DMS153 (cell line): ENCODE results near the gene ZNF8.
"Not testable (repeated sequence)": the region's sequence is repeated elsewhere in the genome, so short reads cannot be mapped to it uniquely, and the experiment has no call there.

Experiments used
- DNase-seq: peaks from one replicate; lab custom pipeline; 2025; lab: John Stamatoyannopoulos, UW

ZNF8 gene

DNA sequence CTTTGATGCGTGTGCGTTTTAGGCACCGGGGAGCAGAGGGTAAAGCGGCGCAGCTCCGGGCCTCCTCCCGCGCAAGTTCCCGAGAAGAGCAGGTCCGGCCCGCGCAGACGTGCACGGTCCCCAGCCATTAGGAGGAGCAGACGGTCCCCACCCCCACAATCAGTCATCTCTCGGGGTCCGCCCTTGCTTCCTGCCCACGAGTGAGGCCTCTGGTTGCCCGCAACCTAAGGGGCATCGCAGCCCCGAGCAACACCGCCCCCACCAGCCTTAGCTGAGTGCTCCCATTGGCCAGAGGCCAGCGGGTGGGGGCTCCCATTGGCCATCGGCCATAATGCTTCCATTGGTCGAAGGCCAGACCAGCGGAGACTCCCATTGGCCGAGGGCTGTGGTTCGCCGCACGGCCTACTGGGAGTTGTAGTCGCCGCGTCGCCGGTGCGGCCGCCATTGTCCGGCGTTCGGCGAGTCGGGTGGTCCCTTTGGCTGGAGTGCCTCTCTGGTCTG lies at the start of gene ZNF8:
TSS of gene ZNF8 (plus strand) at position 415 of the 501 bp plus-strand sequence. CDS start 127 bp downstream, outside the sequence.
- peak; percentile 96 for DNase-seq

DNA sequence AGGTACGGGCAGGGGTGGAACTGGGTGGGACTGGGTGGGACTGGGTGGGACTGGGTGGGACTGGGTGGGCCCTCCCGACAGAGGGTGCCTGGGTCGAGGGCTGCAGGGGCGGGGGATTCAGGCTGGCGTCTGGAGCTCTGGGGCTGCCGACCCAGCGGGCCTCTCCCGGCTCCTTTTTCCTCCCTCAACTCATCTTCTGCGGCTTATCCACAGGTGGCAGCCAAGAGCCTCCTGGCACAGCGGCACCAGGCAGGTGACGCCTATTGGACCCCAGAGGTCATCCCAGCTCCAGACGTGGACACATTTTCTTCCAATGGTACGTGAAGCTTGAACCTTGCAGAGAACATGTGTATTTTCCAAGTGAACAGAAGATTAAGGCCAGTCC lies 49.5 kb upstream of the ZNF8 start:
- DNase-seq = no peak

DNA sequence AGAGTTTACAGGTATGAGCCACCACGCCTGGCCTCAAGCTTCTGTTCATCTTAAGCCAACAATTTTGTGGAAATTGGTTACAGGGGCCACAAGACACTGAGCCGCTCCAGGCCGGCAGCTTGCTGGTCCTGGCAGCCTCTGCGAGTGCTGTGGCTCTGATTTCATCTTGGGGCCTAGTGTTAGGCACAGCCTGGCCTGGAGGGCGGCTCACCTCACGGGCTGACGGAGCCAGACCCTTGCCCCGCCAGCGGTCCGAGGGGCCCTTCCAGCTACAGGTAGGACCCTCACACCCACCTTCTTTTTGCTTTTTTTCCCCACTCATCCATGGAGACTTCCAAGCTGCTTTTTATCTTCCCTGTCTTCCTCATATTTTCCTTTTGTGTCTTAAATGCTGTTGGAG lies 41.4 kb upstream of the ZNF8 start:
- DNase-seq = no peak

DNA sequence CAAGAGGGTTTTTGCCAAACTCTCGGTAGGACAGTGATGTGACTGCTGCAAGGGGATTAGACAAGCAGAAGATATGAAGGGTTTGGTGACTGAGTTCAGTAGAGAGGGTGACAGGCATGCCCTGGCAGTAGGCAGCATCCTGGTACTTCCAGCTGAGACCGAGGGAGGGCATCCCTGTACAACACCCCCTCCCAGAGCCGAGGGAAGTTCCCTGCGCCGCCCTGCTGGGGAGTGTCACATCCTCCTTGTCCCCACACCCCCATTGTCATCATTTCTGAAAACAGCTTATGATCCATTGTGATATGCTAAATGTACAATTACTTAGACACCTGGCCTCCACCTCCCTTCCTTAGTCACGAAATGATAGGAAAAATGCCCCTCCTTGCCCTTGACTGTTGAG lies 35.4 kb upstream of the ZNF8 start:
- DNase-seq = no peak

DNA sequence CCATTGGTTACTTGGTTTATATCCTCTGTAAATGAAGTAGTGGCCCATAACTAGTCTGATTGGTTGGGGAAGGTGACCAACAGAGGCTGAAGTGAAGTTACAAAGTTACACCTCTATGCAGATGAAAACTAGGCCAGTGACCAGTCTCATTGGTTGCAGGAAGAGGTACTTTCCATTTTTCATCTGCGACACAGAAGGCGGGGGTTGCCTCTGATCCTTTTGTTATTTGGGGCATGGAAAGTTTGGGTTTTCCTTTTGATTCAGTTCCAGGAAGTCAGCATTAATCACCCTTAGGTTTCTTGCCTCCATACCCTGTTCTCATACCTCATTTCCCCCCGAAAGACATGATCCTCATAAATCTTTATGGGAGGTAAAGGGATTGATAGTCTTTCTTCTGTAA lies 29.9 kb upstream of the ZNF8 start:
- DNase-seq = no peak

DNA sequence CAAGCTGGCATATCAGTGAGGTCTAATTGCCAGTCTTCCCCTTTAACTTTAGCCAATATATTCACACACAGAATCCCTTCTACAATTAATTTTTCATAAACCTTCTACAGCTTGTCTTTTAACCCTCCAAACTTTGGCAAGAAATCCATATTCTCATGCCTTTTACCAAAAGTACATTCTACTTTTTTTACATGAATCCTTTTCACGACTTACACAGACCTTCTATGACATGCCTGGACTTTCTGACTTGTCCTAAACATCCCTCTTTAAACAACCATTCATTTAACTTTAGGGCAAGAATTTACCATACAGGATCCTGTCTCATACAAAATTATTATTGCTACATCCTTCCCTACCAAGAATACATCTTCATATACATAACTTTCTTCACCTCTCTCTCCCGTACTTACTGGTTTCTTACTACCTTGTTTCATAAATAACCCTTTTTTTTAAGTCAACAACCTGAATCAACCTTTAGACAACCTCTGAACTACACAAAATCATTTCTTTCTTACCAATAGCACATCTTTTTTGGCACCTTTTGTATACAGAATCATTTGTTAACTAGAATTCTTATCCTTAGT lies 26.6 kb upstream of the ZNF8 start:
- DNase-seq = no peak

DNA sequence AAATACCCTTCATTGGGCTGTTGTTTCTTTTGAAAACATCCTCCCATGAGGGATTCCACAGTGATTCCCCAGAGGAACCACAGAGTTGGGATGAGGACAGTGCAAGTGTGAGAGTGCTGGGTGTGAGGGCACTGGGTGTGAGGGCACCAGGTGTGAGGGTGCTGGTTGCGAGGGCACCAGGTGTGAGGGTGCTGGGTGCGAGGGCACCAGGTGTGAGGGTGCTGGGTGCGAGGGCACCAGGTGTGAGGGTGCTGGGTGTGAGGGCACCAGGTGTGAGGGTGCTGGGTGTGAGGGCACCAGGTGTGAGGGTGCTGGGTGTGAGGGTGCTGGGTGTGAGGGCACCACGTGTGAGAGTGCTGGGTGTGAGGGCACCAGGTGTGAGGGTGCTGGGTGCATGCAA lies 20.5 kb upstream of the ZNF8 start:
- not testable (repeated sequence) for DNase-seq

DNA sequence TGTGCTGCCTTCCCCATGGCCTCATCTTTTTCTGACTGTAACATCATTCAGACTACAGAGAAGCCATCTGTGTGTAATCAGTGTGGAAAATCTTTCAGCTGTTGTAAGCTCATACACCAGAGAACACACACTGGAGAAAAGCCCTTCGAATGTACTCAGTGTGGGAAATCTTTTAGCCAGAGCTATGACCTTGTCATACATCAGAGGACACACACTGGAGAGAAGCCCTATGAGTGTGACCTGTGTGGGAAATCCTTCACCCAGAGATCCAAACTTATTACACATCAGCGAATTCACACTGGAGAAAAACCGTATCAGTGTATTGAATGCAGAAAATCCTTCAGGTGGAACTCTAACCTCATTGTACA lies 17.2 kb upstream of the ZNF8 start:
- no peak for DNase-seq

DNA sequence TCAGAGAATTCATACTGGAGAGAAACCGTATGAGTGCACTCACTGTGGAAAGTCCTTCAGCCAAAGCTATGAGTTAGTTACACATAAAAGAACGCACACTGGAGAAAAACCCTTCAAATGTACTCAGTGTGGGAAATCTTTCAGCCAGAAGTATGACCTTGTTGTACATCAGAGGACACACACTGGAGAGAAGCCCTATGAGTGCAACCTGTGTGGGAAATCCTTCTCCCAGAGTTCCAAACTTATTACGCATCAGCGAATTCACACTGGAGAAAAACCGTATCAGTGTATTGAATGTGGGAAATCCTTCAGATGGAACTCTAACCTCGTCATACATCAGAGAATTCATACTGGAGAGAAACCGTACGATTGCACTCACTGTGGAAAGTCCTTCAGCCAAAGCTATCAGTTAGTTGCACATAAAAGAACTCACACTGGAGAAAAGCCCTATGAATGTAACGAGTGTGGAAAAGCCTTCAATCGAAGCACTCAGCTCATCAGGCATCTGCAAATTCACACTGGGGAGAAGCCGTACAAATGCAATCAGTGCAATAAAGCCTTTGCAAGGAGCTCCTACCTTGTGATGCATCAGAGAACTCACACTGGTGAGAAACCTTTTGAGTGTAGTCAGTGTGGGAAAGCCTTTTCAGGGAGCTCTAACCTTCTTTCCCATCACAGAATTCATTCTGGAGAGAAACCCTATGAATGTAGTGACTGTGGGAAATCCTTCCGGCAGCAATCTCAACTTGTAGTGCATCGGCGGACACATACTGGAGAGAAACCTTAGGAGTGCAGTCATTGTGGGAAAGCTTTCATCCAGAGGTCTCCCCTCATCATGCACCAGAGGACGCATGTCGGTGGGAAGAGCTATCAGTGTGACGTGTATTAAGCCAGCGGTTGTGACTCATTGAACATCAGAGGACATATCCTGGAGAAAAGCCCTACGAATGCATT lies 16.5 kb upstream of the ZNF8 start:
- no peak for DNase-seq

DNA sequence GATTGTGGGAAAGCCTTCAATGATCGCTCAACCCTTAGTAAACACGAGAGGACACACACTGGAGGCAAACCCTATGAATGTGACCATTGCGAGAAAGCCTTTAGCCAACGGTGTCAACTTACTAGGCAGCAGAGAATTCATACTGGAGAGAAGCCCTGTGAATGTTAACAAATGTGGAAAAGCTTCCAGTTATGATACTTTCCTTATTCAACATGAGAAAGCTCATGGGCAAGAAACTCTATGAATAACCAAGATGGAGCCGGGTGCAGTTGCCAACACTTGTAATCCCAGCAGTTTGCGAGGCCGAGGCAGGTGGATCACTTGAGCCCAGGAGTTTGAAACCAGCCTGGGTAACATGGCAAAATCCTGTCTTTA lies 15.8 kb upstream of the ZNF8 start:
- no peak for DNase-seq

DNA sequence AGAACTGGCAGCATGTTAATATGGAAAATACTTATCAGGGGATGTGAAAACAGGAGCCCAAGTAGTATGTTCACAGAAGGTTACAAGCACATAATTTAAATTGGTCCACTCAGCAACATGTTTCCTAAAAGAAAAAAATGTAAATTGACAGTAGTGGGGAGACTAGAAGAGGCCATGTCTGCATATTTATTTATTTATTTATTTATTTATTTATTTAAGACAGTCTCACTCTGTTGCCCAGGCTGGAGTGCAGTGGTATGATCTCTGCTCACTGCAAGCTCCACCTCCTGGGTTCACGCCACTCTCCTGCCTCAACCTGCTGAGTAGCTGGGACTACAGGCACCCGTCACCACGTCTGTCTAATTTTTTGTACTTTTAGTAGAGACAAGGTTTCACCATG lies 13.7 kb upstream of the ZNF8 start:
- no peak for DNase-seq

DNA sequence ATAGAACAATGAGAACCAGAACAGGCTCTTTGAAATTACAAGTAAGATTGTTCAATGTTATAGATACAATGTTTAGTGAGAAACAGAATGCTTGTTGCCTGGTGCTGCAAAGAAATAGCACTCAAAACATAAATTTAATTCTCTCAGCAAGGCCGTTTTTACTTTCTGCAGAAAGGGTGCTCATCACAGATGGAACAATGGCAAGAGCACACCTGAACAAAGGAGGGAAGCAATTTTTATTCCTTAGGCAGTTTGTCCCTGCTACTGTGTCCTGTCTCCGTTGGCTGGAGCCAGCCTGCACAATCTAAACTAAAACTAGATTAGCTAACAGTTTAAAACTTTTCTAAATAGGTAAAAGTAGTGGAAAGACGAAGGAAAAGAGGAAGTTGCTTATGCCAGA lies 10.4 kb upstream of the ZNF8 start:
- DNase-seq = no peak

DNA sequence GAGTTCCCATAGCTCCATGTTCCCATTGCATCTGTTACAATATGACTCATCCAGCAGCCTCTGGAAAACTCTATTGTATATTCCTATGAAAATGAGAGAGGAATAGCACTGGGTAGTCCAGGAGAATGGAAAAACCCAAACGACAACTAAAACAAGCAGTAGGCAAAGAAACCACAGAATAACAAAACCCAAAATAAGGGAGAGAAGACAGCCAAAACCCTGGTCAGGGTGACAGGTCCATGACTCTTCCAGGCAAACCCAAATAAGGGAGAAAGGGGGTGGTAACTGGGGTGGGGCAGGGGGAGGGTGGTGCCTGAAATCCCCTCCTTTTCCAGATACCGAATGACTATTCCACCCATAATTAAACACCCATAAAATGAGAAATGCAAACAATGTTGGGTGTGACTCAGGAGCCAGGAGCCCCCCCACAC lies 4.0 kb upstream of the ZNF8 start:
- DNase-seq = no peak

DNA sequence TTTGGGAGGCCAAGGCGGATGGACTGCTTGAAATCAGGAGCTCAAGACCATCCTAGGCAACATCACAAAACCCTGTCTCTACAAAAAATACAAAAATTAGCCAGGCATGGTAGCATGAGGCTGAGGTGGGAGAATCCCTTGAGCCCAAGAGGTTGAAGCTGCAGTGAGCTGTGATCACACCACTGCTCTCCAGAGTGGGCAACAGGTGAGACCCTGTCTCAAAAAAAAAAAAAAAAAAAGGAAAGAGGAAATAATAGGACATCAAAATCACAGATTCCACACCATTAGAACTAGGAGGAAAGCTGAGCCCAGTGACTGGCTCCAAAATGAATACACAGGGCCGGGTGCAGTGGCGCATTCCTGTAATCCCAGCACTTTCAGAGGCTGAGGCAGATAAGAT lies 3.2 kb upstream of the ZNF8 start:
- no peak for DNase-seq

DNA sequence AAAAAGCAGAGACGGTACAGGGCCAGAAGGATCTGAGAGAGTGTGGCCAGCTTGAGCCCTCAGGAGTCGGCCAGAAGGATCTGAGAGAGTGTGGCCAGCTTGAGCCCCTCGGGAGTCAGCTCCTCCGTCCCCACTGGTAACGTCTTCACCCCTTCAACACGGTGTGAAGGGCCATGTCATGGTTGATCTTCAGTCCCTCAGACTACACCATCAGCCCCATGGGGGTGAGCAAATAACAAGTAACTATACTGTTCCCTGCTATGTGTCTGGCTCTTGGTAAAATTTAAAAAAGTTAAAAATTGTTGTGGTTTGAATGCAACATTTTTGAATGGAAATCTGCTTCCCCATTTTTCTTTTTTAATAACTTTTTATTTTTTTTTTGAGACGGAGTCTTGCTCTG lies 1.6 kb upstream of the ZNF8 start:
- DNase-seq = no peak

DNA sequence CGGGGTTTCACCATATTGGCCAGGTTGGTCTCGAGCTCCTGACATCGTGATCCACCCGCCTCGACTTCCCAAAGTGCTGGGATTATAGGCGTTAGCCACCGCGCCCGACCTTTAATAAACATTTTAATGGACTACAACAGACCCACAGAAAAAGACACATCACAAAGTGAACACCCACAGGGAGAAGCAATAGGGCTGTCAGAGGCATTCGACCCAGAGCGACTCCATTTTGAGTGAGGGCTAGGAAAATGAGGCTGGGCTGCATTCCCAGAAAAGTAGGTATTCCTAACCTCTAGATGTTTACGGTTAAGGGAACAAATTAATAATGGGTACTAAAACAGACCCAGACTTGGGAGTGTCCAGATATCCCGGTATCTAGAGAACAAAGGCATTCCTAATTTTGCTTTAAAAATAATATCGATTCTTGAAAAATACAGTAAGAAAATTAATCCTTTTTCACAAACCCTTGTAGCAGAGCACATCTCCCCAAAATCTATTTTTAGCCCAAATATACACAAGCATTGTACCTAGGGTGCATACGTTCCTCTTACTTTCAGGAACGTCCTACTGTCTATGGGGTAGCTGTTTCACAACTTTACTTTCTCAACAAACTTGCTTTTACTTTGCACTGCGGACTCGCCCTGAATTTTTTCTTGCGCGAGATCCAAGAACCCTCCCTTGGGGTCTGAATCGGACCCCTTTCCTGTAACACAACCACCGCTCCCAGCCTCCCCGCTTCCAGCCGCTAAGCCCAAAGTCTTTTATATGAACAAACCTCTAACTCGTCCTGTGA lies 811 bp upstream of the ZNF8 start:
- DNase-seq = no peak

DNA sequence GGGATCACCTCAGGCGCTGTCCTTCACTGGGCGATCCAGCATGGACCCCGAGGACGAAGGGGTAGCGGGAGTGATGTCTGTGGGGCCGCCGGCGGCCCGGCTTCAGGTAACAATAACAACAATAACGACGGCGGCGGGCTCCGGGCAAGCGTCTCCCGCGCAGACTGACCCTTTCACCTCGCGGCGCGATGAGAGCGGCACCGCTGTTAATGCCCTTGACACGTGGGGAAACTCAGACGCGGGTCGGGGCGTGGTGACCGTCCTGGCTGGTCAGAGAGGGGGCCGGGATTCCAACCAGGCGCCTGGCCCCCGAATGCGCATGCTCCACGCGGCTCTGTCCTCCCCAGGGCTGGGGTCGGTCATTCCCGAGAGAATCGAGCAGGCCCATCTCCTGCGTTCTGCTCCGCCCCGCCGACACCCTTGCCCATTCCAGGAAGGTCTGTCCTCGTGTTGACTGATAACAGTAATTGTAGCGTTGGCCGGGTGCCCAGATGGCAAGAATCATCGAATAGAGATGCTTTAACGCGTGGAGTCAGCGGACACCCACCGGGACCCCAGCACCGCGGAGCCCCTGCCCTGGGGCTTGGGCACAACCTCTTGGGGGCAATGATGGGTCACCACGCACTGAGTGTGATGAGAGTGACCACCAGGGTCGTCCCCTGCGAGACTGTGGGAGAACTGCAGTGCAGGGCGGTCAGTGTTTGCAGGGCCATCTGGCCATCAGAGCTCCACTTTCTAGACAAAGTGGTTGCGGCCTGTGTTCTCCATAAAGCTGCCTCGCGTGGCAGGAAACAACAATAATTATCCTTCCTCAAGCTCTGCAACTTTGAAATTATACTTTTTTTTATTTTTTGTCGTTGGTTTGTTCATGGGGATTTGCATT lies 528 bp downstream of the ZNF8 start:
- peak; percentile 15 for DNase-seq

DNA sequence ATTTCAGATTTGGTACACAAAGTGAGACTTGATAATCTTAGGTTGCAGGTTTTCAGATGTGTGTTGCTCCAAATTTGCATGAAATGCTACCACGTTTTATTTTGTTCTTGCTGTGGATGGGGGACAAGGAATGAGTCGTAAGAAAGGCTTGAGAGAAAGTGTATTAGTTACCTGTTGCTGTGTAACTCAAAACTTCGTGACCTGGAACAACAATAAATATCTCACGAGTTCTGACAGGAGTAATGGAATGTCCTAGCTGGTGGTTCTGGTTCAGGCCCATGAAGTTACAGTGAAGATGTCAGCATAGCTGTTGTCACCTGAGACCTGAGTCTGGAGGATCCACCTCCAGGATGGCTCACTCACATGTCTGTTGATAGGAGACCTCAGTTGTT lies 1.2 kb downstream of the ZNF8 start:
- DNase-seq = no peak

DNA sequence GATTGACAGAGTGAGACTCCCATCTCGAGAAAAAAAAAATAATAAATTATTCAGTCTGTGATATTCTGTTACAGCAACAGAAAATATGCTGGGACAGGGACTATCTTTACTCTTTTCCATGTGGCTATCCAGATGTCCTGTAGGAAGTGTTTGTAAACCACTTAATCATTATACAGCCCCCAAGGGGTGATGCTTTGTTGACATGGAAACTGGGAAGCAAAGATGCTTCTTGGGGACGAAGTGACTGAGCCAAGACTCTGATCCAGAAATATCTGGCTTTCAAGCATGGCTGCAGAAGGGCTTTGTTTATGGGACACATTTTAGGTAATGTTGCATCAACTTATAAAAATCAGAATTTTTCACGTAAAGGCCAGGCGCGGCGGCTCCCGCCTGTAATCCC lies 5.4 kb downstream of the ZNF8 start:
- DNase-seq = no peak

DNA sequence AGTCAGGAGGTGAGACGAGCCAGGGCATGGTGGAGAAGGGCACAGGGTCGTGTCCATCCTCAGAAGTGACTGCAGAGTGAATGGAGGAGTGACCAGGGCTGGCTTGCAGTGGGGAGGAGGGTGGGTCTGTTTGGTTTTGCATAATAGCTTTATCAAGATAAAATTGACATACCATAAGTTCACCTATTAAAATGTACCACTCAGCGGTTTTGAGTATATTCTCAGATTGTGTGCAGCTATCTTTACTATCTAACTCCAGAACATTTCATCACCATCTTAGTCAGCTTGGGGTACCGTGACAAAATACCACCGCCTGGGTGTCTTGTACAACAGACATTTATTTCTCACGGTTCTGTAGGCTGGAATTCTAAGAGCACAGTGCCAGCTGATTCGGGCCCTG lies 13.2 kb downstream of the ZNF8 start:
- no peak for DNase-seq

DNA sequence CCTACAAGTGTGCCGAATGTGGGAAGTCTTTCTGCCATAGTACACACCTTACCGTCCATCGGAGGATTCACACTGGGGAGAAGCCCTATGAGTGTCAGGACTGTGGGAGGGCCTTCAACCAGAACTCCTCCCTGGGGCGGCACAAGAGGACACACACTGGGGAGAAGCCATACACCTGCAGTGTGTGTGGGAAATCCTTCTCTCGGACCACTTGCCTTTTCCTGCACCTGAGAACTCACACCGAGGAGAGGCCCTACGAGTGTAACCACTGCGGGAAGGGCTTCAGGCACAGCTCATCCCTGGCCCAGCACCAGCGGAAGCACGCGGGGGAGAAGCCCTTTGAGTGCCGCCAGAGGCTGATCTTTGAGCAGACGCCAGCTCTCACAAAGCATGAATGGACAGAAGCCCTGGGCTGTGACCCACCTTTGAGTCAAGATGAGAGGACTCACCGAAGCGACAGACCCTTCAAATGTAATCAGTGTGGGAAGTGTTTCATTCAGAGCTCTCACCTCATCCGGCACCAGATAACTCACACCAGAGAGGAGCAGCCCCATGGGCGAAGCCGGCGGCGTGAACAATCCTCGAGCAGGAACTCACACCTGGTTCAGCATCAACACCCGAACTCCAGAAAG lies 16.1 kb downstream of the ZNF8 start:
- DNase-seq = no peak
